NCI-H2081 treated with DMSO at 0.1 percent for 48 hours (cell line): ENCODE data around the gene CEP290.

ENCODE experiments used
- DNase-seq: peaks from one replicate; lab custom pipeline; 2025; lab: John Stamatoyannopoulos, UW

CEP290 gene, protein sequence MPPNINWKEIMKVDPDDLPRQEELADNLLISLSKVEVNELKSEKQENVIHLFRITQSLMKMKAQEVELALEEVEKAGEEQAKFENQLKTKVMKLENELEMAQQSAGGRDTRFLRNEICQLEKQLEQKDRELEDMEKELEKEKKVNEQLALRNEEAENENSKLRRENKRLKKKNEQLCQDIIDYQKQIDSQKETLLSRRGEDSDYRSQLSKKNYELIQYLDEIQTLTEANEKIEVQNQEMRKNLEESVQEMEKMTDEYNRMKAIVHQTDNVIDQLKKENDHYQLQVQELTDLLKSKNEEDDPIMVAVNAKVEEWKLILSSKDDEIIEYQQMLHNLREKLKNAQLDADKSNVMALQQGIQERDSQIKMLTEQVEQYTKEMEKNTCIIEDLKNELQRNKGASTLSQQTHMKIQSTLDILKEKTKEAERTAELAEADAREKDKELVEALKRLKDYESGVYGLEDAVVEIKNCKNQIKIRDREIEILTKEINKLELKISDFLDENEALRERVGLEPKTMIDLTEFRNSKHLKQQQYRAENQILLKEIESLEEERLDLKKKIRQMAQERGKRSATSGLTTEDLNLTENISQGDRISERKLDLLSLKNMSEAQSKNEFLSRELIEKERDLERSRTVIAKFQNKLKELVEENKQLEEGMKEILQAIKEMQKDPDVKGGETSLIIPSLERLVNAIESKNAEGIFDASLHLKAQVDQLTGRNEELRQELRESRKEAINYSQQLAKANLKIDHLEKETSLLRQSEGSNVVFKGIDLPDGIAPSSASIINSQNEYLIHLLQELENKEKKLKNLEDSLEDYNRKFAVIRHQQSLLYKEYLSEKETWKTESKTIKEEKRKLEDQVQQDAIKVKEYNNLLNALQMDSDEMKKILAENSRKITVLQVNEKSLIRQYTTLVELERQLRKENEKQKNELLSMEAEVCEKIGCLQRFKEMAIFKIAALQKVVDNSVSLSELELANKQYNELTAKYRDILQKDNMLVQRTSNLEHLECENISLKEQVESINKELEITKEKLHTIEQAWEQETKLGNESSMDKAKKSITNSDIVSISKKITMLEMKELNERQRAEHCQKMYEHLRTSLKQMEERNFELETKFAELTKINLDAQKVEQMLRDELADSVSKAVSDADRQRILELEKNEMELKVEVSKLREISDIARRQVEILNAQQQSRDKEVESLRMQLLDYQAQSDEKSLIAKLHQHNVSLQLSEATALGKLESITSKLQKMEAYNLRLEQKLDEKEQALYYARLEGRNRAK (N-terminal part only)

DNA sequence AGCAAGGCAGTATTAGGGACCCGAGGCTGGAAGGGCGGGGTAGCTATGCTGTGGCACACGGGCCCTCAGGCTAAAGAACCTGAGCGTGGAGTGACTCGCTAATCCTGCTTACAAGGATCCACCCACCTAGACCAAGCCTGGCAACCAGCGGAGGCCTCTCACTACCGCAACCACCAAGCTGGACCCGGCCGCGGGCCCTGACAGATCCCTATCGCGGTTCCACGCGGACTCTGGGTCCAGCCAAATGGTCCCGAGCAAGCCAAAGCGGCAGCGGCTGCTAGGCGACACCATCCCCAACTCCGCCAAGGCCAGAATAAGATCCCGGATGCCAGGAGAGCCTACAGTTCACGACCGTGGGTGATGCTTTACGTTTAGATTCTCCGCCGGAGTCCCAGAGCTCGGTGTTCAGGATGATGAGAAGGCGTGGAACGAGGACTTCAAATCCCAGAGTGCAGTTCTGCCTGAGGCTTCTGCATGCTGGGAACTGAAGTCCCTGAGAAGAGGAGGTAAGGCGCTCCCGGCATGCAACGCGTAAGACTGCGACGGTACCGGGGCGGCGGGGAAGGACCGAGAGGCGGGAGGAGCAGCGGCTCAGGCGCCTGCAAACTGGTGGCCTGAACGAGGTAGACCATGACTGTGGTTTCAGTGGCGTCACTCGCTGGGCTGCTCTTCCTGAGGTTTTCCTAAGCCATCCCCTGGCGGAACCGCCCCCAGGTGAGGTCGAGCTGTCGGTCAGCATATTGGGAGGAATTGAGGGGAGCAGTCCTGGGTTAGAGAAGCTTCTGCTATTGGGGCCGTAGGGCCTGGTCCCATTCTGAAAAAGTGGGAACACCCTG lies at the start of gene CEP290, which contains the start of gene TMTC3:
Gene CEP290 (minus strand): TSS at position 315 of the 836 bp plus-strand sequence. CDS start 781 bp downstream, outside the sequence.
Gene TMTC3 (plus strand): TSS at position 534 of the 836 bp plus-strand sequence. CDS start 6,009 bp downstream, outside the sequence.
- peak; percentile 99 for DNase-seq

DNA sequence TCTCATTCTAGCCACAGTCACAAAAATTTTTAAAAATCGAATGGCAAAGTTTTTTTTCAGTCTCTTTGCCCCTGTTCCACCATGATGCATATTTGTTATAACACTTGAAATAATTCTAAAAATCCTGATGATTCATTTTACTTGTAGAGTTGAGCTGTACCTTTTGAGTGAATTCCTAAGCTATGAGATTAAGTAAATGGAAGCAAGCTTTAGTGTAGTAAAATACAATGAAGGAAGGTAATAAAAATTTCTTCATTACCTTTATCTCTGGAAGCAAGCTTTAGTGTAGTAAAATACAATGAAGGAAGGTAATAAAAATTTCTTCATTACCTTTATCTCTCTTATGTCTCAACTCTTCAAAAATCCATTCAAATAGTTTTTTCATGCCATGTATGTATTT lies 46.3 kb upstream of the CEP290 start:
- DNase-seq: no peak

DNA sequence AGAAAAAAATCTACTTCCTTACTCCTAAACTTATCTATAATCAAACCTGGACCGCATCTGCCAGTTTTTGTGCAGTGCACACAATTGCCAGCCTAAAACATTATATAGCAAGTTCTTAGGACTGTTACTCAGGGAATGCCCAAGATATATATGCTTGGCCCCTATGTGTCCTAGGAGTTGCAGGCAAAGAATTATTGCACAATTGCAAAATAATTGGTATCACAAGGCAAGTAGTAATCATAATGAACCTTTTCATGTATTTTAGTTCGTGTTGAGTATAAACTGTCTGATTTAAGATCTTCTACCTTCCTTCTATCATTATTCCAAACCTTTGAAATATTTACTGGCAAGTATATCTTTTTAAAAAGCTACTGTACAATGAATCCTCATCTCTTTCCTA lies 45.7 kb upstream of the CEP290 start:
- DNase-seq: no peak

DNA sequence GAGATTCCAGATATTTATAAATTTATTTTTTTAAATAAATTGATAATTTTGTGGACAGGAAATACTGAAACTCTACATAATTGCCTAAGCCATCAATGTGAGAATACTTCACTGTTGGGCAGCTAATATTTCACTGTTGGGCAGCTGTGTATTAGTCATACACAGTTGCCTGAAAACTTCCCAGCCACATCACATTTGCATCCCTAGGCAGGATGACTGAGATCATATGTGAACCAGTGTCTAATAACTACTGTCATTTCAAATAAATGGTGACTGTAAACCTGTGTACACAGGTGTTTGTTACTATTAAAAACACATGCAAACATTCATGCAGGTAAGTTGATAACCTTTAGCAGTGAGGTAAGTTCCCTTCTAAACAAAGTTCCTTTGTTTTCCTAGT lies 44.1 kb upstream of the CEP290 start:
- no peak for DNase-seq

DNA sequence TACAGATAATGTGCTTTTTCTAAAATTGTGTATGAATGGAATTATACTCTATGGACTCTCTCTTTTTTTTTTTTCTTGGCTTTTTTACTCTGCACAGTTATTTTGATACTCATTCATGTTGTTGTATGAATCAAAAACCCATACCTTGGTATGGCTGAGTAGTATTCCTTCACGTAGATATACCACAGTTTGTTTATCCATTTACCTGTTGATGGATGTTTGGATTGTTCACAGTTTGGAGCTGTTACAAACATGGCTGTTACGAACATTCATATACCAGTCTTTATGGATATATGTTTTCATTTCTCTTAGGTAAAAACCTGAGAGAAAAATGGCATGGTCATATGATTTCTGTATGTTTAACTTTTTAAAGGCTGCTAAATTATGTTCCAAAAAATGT lies 43.4 kb upstream of the CEP290 start:
- DNase-seq: no peak

DNA sequence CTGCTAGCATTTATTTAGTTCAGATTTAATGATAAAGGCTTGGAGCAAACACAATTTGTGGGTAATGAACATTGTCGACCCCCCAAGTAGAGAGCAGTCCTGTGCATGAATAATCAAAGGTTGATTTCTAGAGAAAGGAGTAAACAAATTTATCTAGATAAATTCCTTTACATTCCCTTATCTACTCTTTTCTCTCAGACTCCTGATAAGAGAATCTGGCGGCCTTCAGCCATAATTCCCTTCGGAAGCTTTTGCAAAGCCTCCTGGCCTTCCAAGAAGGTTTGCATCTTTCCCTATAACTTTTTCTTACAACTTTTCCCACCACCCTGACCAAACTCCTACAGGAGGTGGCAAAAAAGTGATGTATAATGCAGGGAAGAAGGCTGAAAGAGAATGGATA lies 42.3 kb upstream of the CEP290 start:
- no peak for DNase-seq

DNA sequence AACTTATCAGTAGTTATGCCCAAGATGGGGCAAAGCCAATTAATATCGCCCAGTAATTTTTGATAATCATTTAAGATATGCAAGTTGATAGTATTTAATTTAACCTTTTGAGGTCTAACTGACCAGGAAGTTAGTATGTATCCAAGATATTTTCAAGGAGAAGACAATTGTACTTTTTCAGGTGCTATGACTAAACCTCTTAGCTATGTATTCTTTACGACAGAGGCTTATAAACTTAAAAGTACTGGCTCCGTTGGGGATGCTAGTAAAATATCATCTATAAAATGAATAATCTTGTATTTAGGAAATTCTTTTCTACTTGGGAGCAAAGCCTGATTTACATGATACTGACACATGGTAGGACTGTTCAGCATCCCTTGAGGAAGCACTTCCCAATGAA lies 40.5 kb upstream of the CEP290 start:
- no peak for DNase-seq

DNA sequence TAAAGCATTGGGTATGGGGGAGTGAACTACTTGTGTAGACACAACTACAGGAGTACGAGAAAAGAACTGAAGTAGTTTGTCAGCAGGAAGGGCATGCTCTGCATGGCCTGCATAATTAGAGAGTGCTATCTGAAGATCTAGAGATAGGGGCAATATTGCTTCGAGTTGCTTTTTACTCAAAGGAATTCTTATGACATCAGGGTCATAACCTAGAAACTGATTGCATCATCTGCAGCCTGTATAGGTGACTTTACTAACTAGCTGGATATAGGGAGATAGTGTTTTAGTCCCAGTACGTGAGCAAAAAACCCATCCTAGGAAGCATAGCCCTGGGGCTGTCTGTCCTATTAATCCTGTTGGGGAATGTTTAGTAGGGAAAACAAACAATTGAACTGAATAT lies 40.0 kb upstream of the CEP290 start:
- DNase-seq: no peak

DNA sequence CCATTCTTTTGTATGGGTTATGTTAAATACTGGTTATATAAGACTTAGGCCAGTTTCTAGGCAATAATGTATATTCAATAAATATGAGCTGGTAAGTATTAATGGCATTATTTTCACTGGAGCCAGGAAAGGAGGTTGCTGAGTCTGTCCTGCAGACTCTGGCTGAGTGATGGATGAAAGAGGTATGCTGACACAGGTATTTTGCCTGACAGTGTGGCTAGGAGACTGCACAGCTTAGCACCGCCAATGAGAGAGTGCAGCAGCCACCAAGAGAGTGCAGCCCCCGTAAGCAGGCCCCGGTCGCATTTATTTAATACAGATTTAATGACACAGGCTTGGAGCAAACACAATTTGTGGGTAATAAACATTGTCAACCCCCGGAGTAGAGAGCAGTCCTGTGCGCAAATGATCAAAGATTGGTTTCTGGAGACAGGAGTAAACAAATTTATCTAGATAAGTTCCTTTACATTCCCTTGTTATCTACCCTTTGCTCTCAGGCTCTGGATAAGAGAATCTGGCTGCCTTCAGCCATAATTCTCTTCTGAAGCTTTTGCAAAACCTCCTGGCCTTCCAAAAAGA lies 37.6 kb upstream of the CEP290 start:
- DNase-seq: no peak

DNA sequence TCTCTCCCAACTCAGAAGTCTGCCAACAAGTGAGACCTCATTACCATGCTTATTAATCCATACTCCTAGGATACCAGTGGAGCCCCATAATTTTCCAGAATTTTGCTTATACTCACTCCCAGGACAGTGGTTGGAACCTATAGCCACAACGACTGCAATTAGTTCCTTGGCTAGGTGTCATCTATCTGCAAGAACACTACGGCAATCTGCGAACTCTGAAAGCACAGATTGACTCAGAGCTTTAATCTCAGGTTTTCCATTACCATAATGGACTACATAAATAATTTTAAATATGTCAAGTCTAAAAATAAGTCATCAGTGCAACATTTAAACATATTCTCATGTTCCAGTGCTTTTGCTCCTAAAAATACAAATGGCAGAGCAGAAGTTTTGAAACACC lies 33.7 kb upstream of the CEP290 start:
- DNase-seq: no peak

DNA sequence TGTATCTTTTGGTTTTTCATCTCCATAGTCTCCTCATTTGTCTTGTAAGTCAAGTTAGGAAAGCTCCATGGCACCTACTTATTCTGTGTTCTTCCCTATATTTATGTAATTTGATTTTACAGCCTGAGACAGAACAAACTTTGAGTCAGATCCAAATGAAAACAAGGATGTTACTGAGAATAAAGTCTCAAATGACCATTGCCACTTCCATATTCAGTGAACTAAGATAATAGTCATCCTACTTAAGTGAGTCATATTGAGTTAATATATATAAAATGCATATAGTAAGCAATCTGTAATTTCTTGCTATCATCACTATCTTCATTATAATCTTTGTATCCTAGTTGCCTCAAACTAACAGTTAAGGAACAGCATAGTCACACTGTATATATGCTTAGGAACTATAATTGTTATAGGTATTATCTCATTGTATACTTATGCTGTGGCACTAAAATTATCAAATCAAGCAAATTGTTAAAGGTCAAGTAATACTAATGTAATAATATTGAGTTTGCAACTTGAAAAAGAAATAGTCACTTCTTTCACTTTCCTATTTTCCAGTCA lies 31.0 kb upstream of the CEP290 start:
- no peak for DNase-seq

DNA sequence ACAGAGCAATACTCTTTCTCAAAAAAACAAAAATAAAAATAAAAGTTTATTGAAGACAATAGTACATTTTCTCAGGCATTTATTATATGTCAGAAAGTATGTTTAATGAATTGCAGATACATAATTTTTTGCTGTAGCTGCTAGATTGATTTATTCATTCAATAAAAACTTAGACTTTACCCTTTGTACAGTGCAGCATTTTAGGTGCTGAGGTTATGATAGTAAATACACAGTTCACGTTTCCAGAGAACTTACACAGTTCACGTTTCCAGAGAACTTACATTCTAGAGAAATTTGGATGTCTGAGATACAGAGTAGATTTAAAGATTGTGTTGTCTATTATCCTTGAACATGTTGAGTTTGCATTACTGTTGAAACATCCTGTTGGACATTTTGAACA lies 25.5 kb upstream of the CEP290 start:
- DNase-seq: no peak

DNA sequence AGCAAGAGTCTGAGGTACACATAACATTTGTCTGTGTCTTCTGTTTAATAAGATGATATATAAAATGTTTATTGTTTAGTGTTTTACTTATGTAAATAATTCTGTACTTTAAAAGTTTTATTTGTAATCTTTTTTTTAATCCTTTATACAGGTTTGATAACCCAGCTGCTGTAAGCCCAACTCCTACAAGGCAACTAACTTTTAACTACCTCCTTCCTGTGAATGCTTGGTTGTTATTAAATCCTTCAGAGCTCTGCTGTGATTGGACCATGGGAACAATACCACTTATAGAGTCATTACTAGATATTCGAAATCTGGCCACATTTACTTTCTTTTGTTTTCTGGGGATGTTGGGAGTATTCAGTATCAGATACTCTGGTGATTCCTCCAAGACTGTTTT lies 24.3 kb upstream of the CEP290 start:
- no peak for DNase-seq

DNA sequence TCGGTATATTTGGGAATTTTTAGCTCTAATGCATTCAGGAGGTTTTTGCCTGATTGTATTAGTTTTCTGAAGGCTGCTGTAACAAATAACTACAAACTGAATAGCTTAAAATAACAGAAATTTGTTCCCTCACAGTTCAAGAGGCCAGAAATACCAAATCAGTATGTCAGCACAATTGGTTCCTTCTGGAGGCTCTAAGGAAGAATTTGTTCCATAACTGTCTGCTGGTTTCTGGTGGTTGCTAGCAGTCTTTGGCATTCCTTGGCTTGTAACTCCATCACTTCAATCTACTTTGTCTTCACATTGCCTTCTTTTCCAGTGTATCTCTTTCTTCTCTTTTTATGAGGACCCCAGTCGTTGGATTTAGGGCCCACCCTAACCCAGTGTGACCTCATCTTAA lies 21.5 kb upstream of the CEP290 start:
- DNase-seq: no peak

DNA sequence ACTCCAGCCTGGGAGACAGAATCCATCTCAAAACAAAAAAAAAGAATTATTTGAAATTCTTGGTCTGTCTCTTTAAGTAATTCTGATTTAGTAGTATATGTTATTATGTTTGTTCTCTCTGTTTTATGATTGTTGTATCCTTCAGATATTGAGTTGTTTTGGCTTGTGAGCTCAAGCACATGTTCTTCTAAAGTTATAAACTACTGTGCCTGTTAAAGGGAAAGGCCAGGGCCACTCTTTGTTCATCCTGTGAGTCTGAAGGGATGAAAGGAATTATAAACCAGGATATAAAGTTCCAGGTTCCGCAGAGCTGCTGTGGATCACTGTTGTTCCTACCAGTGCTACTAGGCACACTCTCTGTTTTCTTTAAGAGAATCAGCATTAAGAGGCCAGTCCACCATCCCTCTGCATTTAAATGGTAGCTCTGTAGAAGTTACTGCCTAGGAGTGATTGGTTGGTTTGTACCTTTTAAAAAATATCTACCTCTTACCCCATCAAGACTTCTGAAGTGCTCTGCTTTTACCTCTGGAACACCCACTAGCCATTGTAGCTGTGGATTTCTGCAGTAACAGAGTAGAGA lies 14.3 kb upstream of the CEP290 start:
- no peak for DNase-seq

DNA sequence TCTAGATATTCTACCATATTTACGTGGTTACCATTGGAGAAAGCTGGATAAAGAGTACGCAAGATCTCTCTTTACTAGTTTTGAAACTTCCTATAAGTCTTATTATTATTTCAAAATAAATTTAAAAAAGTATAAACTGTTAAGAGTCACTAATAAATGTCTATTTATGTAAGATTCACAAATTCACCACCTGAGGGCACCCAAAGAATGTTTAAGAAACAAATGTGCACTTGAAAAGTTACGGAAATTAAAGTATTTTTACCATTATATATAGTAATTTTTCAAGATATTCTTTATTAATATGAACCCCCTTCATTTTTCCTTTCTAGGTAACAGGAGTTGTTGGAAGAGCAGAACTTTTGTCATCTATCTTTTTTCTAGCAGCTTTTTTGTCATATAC lies 12.1 kb upstream of the CEP290 start:
- no peak for DNase-seq

DNA sequence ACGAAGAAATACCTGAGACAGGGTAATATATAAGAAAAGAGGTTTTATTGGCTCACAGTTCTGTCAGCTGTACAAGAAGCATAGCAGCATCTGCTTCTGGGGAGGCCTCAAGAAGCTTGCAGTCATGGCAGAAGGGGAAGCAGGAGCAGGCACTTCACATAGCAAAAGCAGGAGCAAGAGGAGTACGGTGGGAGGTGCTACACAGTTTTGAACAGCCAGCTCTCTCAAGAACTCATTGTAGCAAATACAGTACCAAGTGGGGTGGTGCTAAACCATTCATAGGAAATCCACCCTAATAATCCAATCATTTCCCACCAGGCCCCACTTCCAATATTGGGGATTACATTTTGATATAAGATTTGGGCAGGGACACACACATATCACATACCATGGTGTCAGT lies 8.2 kb upstream of the CEP290 start:
- DNase-seq: no peak

DNA sequence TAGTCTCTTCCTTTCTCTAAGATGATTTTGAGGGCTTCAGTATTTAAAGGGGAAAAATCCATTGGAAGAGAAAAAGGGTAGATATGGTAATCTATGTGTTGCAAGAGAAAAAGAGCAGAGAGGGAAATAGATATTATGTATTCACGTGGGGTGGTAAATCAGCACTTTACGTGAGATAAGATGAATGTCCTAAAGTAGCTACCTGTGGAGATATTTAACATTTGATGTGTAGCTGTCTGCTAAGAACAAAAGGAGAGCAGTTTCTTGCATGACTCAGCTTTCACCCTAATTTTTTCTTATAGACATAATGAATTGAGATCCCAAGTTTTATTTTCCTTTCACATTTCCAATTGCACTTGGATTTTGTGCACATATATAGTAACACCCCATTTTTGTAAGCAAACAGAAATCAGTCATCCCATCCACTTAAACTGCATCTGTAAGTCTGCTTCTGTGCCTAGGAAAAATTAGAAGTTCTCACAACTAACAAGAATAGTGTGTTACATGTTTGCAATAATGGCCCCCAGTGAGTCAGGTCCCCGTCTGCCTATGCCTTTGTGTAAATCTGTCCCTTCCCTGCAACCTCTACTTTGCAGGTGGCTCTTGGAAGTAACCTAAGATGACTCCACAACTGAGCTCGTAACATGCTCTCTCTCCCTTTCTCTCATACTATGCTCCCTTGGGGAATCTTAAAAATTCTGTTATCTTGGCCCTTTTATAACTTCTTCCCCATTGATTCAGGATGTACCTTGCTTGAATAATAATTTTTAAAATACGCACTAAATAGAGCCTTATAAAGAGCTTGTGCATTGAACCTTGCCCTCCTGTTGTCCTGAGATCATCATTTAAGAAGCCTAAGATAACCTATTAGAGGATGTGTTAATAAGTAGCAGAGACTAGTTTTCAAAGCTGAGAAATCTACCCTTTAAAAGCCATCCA lies 3.9 kb upstream of the CEP290 start:
- DNase-seq: no peak
